CD4-positive, alpha-beta T cell treated with Interleukin-17A for 1 hour (primary cell): ENCODE data around the gene MYO18A.
"Not testable (repeated sequence)": the region's sequence is repeated elsewhere in the genome, so short reads cannot be mapped to it uniquely, and the experiment has no call there.

Experiments used
- DNase-seq: peaks from one replicate; pipeline ENCODE4 v3.0.0-alpha.2; 2020

MYO18A gene

DNA sequence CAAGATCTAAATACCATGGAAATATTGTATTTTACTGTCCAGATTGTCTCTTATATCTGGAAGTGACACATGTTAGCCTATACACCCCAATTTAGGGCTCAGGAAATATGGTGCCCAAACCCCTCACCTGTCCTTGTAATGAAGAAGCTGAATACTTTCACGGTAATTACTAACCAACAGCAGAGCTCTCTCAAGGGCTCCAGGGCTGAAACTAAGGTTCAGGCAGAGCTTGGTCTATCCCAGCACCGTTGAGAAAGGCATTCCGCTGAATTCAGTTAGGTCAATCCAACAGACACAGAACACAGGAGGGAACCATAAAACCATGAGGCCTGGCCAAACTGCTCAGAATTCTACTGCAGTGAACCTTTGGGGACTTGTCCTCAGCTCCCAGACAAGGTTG lies 14.9 kb downstream of the MYO18A start:
- no peak for DNase-seq

DNA sequence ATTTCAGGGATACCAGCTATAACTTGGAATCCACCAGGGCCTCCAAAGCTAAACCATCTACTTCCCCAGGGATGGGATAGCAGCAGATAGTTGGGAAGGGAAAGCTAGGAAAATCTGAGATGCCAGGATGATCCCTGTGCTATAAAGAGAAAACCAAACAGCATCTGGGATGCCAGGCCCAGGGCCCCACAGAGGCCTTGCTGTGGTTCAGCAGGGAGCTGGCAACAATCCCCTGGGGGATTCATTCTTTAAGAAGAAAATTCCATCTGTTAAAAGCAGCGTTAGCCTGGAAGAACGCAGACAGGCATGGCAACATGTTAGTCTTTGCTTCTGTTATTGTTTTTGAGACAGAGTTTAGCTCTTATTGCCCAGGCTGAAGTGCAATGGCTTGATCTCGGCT lies 16.6 kb downstream of the MYO18A start:
- no peak for DNase-seq

DNA sequence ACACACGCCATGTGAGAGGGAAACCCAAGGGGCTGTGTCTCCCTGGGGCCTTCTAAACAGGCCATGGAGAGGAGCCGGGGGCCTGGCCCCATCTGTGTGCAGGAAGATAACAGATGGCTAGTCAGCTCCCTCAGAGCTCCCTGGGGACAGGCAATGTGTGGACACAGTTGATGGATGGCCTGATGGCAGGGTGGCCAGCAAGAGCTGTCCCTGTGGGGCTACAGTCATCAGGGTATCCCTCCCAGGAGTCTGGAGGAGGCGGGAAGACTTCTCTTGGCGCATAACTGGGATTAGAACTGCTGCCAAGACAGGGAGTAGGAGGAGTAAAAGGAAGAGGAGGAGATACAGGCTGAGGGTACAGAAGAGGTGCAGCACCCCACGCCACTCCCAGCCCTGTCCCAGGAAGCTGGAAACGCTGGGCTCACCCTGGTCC lies 17.3 kb downstream of the MYO18A start:
- DNase-seq: no peak

DNA sequence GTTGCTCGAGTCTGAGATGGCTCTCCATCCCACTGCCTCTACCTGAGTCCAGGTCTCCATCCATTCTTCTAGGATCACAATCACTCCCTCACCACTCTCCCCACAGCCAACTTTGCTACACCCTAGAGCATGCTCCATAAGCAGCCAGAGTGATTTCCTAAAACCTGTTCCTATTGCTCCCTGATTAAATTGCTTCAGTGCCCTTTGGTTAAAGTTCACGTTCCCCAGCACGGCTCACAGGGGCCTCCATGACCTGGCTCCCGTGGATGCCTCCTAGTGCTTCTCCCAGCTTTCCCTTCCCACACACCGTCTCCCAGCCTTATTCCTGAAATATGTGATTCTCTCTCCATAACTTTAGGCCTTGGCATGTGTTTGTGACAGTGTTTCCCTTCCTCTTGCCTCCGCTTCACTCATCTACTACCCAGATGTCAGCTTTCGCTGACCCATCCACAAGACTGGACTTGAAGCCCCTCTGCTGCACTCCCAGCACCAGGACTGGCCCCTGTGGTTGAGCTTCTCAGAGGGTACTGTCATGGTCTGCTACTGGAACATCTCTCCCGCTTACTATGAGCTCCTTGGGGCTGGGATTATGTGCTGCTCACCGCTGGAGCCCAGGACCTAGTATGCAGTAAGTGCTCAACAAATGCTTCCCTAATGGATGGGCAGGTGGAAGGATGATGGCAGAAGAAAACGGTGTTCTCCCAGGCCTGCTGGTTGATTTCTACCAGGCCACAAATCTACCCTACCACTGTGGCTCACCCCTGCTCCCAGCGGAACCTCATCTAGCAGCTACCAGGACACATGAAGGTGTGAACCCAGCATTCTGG lies 17.9 kb downstream of the MYO18A start:
- no peak for DNase-seq

DNA sequence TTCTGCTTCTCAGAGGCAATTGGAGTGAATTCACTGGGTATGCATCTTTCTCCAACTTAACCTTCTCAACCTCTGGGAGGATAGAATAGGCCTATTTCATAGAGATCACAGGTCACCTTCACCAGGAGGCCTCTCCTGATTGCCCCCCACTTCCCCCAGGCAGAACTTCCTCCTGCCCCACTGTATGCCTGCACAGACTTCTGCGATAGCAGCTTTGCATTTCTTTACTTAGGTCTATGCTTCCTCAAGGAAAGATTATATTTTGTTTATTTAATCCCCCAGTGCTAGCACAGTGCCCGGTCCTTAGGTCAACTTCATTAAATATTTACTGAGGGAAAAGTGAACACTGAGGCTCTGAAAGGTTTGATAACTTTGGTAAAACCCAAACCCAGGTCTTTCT lies 19.9 kb downstream of the MYO18A start:
- DNase-seq: no peak

DNA sequence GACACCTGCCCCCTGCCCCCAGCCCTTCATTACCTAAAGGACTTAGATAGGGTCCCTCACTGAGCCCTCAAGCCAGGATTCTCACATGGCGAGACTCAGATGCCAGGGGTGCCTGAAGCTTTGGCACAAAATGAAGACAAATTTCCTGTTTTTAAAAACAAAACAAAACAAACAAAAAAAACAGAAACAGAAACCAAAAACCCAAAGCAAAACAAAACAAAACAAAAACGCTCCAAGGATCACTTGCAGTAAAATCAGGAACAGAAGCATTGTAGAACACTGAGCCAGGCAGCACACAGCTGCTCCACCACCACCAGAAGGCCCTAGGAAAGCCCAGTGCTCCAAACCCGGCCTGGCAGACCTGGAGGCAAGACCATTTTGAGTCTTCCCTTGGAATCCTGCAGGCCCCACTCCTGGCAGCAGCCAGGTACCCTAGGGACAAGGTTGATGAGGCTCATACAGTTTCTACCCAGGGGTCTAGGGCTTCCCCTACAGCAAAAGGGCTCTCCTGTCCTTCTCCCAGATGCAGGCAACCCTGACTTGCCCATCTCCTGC lies 20.8 kb downstream of the MYO18A start:
- no peak for DNase-seq

DNA sequence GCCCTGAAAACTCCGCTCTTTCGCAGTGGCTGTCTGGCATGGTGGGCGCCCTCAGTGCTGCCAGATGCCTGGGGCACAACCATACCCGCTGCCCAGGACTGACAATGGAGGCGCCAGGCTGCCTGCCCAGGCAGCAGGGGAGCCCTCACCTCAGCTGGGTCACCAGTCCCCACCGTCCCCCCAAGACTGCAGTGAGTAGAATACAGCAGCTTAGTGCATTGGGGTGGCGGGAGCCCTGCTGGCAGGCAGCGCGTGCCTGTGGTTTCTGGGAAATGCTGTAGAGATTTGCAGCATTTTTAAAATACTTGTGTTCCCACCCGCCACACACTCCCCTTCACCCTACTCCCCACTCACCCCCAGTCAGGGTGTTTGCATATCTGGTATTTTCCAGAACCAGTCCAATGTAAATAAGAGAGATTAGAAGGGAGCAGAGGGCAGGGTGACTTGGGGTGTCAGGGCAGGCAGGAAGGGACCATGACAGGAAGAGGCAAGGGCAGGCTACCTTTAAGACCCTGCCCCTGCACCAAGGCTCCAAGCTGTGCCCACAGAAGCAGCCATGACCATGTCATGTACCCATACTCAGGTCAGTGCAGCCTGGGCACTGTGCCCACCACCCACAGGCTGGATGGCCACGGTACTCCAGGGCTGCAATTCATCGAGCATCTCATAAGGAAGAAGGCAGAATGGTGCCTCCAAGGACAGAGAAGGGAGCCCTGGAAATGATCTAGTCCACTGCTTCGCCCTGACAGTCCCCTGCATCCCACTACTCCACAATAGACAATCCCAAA lies 21.5 kb downstream of the MYO18A start:
- no peak for DNase-seq

DNA sequence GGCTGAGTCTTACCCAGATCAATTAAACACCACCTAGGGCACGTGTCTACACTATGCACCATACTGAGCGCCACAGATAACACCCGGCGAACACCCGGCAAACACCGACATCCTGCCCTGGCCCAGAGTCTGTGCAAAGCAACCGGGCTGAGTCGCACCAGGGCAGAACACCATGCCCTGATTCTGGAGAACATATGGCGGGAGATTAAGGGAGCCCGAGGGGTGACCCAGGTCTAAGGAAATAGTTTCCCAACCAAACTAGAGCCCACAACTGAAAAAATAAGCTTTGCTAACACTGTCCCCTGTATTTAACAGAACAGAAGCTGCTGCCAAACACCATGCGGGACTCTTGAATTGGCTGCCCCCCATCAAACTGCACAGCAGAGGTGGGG lies 22.1 kb downstream of the MYO18A start:
- no peak for DNase-seq

DNA sequence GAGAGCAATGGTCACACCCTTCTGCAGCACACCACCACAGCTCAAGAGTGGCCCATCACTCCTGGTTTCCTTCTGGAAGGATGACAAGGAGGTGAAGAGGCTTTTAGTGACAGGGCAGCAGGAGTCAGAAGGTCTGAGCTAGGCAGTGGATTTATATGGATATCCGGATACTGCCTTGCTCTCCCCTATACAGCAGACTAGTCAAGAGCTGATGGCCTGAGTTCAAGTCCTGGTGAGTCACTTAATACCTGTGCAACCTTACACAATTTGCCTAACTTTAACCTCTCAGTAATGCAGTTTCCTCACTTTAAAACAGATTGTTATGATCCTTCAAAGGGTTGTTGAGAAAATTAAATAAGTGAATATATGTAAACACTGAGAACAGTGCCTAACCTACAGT lies 22.9 kb downstream of the MYO18A start:
- no peak for DNase-seq

DNA sequence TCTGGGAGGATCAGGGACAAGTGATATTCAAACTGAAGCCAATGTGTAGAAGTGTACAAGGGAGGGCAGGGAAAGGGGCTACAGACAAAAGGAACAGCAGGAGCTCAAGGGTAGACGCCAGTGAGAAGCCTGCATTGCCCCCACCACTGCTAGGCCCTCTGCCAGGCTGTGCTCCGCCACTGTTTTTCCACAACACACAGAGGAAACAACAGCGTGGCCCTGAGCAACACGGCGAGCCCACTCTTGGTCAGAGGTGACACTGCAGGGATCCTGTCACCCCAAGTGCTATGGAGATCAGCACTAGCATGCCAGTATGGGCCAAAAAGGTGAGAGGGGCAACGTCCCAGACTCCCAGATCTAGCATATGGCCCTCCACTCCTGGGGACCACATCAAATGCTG lies 23.4 kb downstream of the MYO18A start:
- no peak for DNase-seq

DNA sequence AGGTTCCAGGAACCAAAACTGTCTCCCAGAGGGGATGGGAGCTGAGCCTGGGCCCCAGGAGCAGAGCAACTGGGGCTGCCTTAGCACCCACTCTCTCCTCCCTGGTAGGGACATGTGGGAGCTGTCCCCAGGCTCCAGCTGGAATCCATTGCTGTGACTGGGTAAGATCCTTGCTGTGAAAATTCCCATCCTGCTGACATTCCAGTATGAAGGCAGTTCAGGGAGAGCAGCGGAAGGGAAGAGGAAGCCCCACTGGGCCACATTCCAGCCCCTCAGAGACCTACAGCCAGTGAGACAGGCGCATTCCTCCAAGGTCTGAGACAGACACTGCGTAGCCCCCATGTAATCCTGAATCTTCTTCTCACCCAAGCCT lies 24.2 kb downstream of the MYO18A start:
- no peak for DNase-seq

DNA sequence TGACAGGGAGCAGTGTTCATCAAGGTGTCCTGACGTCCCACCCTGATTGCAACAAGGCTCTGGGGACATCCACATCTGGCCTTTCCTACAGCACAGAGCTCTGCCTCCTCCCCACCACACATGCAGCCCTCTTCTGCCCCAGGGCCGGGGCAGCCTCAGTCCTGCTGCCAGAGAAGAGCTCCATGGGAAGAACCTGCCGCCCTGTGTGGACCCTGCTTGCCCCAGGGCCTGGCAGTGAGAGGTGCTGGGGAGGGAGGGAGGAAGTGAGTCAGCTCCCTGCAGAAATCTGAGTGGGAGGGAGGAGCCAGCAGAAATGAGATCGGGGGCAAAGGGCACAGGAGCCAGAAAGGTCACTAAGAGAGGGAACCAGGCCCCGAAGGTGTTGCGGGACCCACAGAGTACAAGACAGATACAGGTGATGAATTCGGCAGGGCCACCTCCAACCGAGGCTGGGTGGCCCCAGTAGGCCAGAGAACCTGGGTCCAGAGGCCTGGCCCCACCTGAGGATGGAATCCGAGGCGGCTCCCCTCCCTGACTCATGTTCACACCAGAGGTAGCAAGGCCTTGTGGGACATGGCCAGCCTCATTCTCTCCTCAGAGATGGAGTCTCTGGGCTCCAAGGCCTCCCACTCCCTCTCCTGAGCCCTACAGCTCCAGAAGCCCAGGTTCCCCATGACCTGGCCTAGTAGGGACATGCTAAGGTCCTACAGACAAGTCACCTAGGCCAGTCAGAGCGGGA lies 24.8 kb downstream of the MYO18A start:
- DNase-seq: peak; percentile 54

DNA sequence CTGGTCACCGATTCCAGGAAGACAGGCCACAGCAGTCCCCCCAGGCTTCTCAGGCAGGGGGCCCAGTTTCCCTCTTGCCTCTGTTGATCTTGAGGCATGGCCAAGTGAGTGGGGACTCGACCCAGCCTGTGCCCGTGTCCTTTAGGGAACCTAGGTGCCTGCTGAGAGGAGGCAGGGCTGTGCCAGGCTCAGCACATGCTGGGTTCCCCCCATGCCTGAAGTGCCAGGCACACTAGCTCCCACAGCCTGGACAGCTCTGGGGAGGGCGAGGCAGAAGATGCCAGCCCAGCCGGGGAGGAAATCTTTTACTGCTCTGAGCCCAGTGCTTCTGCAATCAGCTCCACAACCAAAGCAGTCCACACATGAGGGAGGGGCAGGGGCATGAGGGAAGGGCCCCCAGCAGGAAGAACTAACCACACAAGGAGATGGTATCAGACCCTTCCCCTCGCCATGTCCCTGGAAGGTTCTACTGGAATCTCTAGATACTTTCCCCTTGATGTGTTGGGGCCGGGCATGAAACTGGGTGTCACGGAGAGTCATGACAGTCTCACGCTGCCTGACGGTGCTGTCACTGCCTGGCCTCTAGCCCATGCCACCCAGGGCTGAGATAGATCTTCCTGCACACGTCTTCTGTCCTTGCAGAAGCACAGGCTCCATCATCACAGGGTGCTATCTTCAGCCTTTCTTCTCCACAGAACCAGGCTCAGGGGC lies 25.5 kb downstream of the MYO18A start:
- DNase-seq: no peak

DNA sequence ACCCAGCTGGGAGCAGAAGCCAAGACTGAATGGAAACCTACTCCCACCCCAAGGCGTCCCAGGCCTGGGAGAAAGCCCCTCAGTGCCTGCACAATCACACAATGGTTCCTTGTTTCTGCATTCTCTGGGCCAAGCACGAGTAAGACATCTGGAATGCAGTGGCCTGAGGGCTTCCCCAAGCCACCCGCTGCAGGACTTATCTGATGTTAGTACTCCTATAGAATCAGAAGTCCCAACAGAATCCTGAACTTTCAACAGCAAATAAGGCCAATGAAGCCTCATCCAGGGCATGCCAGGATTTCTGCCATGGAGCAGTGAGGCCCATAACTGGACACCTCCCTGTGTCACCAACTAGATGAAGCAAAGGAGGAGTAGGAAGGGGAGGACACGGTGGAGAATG lies 28.6 kb downstream of the MYO18A start:
- DNase-seq: no peak

DNA sequence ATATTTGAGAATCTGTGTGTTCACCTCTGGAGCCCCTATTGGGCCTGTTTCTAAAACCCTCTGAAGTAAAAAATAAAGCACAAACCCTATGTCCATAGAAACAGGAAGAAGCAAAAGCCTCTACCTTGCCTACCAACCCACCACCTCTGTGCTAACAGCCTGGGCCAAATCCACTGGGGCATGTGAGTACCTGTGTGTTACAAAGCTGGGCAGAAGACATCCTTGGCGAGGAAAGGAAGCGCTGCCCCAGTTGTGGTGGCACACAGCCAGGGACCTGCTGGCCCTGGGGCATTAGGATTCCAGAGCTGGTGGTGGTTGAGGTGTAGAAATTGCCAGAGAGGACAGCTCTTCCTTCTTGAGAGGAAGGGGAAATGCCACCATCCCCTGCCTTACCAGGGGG lies 30.0 kb downstream of the MYO18A start:
- DNase-seq: no peak

DNA sequence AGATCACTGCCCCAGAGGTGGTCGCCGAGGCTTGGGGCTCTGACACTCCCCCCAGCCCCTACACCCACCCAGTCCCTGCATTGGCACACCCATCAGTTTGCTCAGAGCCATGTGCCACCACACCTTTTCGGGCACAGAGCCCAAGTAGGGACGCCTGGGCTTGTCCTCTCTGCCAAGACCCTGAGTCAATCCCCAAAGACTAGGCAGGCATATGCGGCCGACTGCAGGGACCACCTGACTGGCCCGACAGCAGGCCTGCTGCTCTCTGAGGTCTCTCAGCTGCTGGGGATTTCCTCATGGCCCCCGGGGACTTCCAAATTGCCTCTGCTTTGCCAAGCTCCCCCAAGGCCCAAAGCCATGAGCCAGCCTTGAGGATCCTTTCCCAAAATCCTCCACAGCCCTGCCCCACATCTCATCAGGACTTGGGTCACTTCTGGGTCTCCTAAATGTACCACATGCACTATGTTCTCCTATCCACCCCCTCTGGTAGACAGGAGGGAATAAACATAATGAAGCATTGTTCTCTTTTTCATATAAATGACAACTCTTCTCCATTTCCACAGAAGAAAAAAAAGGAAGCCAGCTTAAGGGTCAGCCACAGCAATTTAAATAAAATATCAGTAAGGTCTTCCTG lies 30.6 kb downstream of the MYO18A start:
- no peak for DNase-seq

DNA sequence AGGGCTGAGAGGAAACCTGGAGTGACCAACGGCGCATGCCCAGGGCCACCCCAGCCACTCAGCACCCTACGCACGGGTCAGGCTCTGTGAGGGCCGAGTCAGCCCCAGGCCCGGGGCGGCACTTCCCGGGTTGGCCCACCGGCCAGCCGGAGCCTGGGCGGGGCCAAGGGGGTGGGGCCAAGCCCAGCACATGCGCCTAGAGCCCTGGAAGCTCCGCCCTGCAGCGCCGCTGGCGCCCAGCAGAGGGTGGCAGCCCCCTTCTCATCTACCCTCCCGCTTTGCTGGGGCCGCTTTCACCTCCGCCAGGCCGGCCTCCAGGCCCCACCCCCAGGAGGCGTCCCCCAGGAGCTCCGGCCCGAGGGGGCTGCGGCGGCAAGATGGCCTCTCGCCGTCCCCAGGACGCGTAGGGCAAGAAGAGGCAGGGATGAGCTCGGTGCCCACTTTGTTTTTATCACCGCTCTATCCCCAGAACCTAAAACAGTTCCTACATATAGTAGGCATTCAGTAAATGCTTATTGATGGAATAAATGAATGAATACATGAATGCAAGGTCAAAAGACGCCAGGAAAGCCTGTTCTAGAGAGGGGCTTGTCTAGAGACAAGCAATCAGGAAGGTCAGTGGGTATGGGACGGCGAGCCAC lies 31.3 kb downstream of the MYO18A start:
- peak; percentile 93 for DNase-seq

DNA sequence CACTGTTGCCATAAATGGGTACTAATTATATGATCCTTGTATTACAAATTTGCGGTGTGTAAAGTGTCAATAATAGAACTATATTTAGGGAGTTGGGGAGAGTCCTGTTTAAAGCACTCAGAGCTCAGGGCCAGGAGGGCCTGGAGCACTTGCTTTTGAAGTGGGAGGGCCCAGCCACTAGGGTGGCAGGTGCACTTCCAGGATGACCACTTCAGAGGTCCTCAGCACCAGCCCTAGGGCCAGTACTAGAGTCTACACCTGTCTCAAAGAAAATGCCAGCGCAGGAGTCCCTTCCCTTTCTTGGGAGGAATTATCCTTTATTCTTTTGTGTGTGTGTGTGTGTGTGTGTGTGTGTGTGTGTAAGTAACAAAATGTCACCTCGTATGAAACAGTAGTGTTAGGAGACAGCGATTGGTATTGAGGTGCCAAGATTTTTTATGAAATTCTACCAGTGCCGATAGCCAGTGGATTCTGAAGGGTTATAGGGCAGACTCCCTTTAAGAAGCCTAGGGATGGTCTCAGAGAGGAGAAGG lies 31.9 kb downstream of the MYO18A start:
- DNase-seq: no peak

DNA sequence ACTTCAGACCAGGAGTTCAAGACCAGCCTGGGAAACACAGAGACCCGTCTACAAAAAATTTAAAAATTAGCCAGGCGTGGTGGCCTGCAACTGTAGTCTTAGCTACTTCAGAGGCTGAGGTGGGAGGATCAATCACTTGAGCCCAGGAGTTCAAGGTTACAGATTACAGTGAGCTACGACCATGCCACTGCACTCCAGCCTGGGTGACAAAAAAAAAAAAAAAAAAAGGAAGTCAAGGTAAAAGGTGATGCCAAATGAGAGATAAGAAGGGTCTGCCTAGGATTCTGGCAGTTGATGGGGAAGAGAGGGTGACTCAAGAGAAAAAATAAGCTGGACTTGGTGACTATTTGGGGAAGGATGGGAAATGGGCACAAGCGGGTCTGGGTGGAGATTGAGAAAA lies 32.5 kb downstream of the MYO18A start:
- DNase-seq: no peak

DNA sequence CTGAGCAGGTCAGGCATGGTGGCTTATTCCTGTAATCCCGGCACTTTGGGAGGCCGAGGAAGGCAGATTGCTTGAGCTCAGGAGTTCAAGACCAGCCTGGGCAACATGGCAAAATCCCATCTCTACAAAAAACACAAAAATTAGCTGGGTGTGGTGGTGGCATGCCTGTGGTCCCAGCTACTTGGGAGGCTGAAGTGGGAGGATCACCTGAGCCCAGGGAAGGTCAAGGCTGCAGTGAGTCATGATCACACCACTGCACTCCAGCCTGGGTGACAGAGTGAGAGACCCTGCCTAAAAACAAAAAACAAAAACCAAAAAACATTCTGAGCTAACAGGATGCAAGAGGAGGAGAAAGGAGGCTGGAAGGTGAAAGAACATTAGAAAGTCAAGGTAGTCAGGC lies 33.0 kb downstream of the MYO18A start:
- not testable (repeated sequence) for DNase-seq

DNA sequence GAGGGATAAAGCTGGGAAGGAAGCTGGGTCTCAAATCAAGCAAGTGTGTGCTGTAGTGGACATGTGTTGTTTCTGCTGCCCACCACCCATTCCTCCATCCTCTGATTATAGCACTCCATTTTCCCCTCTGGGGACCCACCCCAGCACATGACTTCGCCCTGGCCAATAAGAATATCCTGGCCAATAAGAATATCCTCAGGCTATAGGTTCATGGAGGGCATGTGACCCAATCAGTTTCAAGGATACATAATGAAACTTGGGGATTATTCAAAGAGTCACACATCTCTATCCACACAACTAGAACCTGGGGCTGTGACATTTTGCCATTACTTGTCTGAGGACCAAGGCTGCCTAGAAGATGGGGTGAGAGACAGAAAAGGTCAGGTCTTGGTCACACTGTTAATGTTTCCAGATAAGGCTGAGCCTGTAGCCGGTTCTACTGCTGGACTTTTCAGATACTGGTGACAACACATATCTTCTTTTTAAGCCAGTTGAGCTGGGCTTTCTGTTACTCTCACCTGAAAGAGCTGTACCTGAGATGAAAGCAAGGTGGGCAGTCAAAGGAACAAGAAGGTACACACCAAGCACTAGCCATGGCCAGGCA lies 33.7 kb downstream of the MYO18A start:
- DNase-seq: no peak
